NCI-H2107 treated with DMSO at 0.1 percent for 48 hours (cell line): Measurements from ENCODE around the gene PTPRN2.
"Not testable (repeated sequence)": the region's sequence is repeated elsewhere in the genome, so short reads cannot be mapped to it uniquely, and the experiment has no call there.

ENCODE experiments used
- DNase-seq: peaks from one replicate; lab custom pipeline; 2025; ENCODE audit not compliant: unreplicated experiment; lab: John Stamatoyannopoulos, UW

Gene PTPRN2

GRCh38 chr7:158391541-158391940 lies 196.1 kb downstream of the PTPRN2 start:
- no peak for DNase-seq

- no peak for DNase-seq
Measured at GRCh38 chr7:158391141-158391540, 196.5 kb downstream of the PTPRN2 start.

- DNase-seq, result no peak
Measured at GRCh38 chr7:158390460-158390859, 197.2 kb downstream of the PTPRN2 start.

- DNase-seq, result no peak
Measured at GRCh38 chr7:158389514-158390425, 197.9 kb downstream of the PTPRN2 start.

GRCh38 chr7:158388928-158389327 lies 198.7 kb downstream of the PTPRN2 start:
- DNase-seq, result no peak

GRCh38 chr7:158388072-158388471 lies 199.6 kb downstream of the PTPRN2 start:
- DNase-seq, result no peak

- DNase-seq, result no peak
Measured at GRCh38 chr7:158387546-158387891, 200.1 kb downstream of the PTPRN2 start.

GRCh38 chr7:158386866-158387545 lies 200.6 kb downstream of the PTPRN2 start:
- DNase-seq, result no peak

GRCh38 chr7:158386355-158386618 lies 201.3 kb downstream of the PTPRN2 start:
- no peak for DNase-seq

- DNase-seq, result not testable (repeated sequence)
Measured at GRCh38 chr7:158385496-158386354, 201.9 kb downstream of the PTPRN2 start.

GRCh38 chr7:158384746-158385145 lies 202.9 kb downstream of the PTPRN2 start:
- no peak for DNase-seq

GRCh38 chr7:158383665-158384064 lies 204.0 kb downstream of the PTPRN2 start:
- DNase-seq, result no peak

GRCh38 chr7:158382363-158383254 lies 205.0 kb downstream of the PTPRN2 start:
- DNase-seq, result no peak

- DNase-seq, result no peak
Measured at GRCh38 chr7:158381956-158382355, 205.7 kb downstream of the PTPRN2 start.

- no peak for DNase-seq
Measured at GRCh38 chr7:158378978-158379377, 208.6 kb downstream of the PTPRN2 start.

- DNase-seq, result no peak
Measured at GRCh38 chr7:158377800-158378623, 209.6 kb downstream of the PTPRN2 start.

GRCh38 chr7:158376839-158377186 lies 210.8 kb downstream of the PTPRN2 start:
- not testable (repeated sequence) for DNase-seq

GRCh38 chr7:158376146-158376838 lies 211.3 kb downstream of the PTPRN2 start:
- not testable (repeated sequence) for DNase-seq

- no peak for DNase-seq
Measured at GRCh38 chr7:158375034-158375433, 212.6 kb downstream of the PTPRN2 start.
